Gastrocnemius medialis (tissue), 4 donors: ENCODE data around the gene NCOA3.
"Not testable (repeated sequence)": the region's sequence is repeated elsewhere in the genome, so short reads cannot be mapped to it uniquely, and the experiment has no call there.

Source experiments
- CTCF ChIP-seq, 5 experiments: fragments of 450-650 bp in 3 of 5; fragments of 200-600 bp in 2 of 5; sonication (generic) in 2 of 5; IDR thresholded peaks in 4 of 5; conservative IDR thresholded peaks in 1 of 5; 1 replicate in 4 of 5; 2 replicates in 1 of 5; pipeline ENCODE4 v1.5.1; 2016 to 2019; ENCODE audit warnings: antibody characterized with exemption in 5 of 5, mild to moderate bottlenecking in 3 of 5, moderate library complexity in 3 of 5
- POLR2A ChIP-seq, 2 donors: fragments of 450-650 bp; IDR thresholded peaks; one replicate each; pipeline ENCODE4 v1.6.1; 2017; ENCODE audit warnings: antibody characterized with exemption in 2 of 2, mild to moderate bottlenecking in 2 of 2, moderate library complexity in 2 of 2

DNA sequence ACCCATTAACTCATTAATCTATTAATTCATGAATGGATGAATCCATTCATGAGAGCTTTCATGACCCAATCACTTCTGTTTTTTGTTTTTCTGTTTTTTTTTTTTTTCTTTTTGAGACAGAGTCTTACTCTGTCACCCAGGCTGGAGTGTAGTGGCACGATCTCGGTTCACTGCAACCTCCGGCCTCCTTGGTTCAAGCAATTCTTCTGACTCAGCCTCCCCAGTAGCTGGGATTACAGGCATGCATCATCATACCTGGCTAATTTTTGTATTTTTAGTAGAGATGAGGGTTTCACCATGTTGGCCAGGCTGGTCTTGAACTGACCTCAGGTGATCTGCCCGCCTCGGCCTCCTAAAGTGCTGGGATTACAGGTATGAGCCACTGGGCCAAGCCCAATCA is 39.8 kb upstream of the NCOA3 start:
- not testable (repeated sequence) for TF ChIP-seq POLR2A (IDR thresholded peaks at IDR 0.05); CTCF (IDR thresholded peaks at IDR 0.05 in 4 of 5, conservative IDR thresholded peaks at IDR 0.05 in 1 of 5)
